Effector memory CD4-positive, alpha-beta T cell (primary cell): ENCODE data around the gene HYDIN.

Experiments used
- DNase-seq, 3 donors: peaks; one replicate each; pipeline ENCODE4 v3.0.0-alpha.2; 2020
- H3K27ac ChIP-seq: 2 replicates; pipeline ENCODE4 v1.7.0; 2013; ENCODE audit warnings: mild to moderate bottlenecking, low read length, moderate library complexity; ENCODE audit not compliant: insufficient read depth, poor library complexity, severe bottlenecking
- H3K27me3 ChIP-seq: replicated peaks from 2 replicates; pipeline ENCODE4 v1.7.0; 2013; ENCODE audit warnings: mild to moderate bottlenecking, low read length; ENCODE audit not compliant: insufficient read depth, control insufficient read depth, poor library complexity, severe bottlenecking
- H3K36me3 ChIP-seq: 2 replicates; pipeline ENCODE4 v1.7.0; 2013; ENCODE audit warnings: mild to moderate bottlenecking, low read length, moderate library complexity; ENCODE audit not compliant: control insufficient read depth, insufficient read depth
- H3K4me1 ChIP-seq: 2 replicates; pipeline ENCODE4 v1.7.0; 2013; ENCODE audit warnings: low read length, mild to moderate bottlenecking; ENCODE audit not compliant: control insufficient read depth, insufficient read depth, poor library complexity, severe bottlenecking
- H3K4me3 ChIP-seq: 2 replicates; pipeline ENCODE4 v1.7.0; 2013; ENCODE audit warnings: low read length, low read depth, mild to moderate bottlenecking; ENCODE audit not compliant: insufficient read depth, poor library complexity, severe bottlenecking
- H3K9me3 ChIP-seq: 2 replicates; pipeline ENCODE4 v1.7.0; 2013; ENCODE audit warnings: mild to moderate bottlenecking, low read length, moderate library complexity; ENCODE audit not compliant: control insufficient read depth

The HYDIN gene

DNA sequence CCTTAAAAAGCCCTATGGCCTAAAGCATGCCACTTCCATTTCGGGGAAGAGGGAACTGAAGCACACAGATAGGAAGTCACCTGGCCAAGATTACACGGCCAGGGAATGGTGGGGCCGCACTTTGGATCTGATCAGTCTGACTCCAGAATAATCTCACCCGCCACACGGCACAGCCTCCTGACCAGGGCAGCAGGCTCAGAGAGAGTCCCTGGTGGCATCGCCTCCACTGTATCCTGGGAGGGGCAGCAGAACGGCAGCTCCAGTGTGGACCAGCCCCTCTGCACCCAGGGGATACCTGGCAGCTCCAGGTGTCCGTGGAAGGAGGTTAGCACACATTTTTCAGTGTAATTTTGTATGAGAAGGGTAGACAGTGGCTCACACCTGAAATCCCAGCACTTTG lies 465.0 kb downstream of the HYDIN start:
- Histone ChIP-seq H3K36me3 (peaks cover 44% of the 10 kb centered on the region), H3K27me3 (no peaks in the 10 kb centered on the region), H3K4me3 (no peak overlapping the region), H3K4me1 (no peaks in the 10 kb centered on the region), H3K9me3 (no peaks in the 10 kb centered on the region), H3K27ac (no peak overlapping the region)
- no peak for DNase-seq

DNA sequence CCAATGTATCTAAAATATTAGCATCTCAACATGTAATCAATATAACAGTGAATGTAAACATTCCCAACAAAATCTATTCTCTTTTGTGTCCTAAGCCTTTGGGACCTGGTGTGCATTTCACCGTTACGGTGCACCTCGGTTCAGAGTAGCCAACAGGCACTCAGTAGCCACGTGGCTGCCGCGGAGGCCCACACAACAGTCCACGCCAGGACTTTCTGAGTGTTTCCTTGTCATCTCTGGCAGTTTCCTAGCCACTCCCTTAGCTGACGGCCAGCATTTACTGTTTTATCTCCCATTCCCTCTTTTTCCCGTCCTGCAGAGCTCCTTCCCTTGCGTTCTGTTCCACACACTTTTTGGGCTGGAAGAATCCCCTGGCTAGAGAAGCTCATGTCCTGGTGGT lies 465.9 kb downstream of the HYDIN start:
- H3K27ac ChIP-seq: no peak overlapping the region
- DNase-seq: no peak
- H3K27me3 ChIP-seq: no peaks in the 10 kb centered on the region
- H3K9me3 ChIP-seq: no peaks in the 10 kb centered on the region
- no peaks in the 10 kb centered on the region for H3K4me1 ChIP-seq
- H3K36me3 ChIP-seq: peaks cover 43% of the 10 kb centered on the region
- H3K4me3 ChIP-seq: no peak overlapping the region

DNA sequence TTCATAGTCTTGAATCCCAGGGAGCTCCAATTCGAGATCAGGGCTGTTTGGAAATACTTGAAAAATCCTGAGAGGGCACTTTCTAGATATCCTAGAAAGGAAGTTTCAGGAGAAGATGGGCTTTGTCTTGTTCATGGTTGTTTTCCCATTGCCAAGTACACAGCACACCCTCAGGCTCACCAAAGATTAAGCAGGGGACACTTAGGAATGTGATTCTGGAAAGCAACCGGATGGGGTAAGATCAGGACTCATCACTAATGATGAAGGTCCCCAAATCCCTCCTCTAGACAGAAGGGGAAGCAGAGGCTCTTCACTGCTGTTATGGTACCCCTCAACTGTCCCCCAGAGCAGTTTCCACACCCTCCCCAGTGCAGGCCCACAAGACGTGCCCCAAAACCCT lies 470.3 kb downstream of the HYDIN start:
- H3K4me1 ChIP-seq: no peaks in the 10 kb centered on the region
- no peak overlapping the region for H3K4me3 ChIP-seq
- H3K27me3 ChIP-seq: no peaks in the 10 kb centered on the region
- no peak for DNase-seq
- no peaks in the 10 kb centered on the region for H3K9me3 ChIP-seq
- peaks cover 58% of the 10 kb centered on the region for H3K36me3 ChIP-seq
- no peak overlapping the region for H3K27ac ChIP-seq

DNA sequence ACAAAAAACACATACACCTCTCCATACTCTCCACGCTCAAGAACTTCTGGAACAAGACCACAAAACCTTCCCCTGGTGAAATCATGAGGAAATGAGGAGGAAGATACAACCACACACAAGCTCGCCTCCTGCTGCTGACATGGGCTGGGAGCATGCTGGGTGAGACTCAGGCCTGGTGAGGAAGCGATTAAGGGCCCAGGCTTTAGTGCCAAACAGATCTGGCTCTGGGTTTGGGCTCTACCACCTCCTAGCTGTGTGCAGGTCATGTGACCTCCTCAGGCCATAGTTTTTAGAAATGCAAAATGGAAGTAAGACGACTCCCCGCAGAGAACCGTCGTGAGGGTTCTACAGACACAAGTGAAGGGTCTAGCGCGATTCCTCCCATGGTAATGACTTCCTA lies 470.9 kb downstream of the HYDIN start:
- Histone ChIP-seq H3K4me1 (no peaks in the 10 kb centered on the region), H3K36me3 (peaks cover 62% of the 10 kb centered on the region), H3K27ac (no peak overlapping the region), H3K9me3 (no peaks in the 10 kb centered on the region), H3K4me3 (no peak overlapping the region), H3K27me3 (no peaks in the 10 kb centered on the region)
- no peak for DNase-seq

DNA sequence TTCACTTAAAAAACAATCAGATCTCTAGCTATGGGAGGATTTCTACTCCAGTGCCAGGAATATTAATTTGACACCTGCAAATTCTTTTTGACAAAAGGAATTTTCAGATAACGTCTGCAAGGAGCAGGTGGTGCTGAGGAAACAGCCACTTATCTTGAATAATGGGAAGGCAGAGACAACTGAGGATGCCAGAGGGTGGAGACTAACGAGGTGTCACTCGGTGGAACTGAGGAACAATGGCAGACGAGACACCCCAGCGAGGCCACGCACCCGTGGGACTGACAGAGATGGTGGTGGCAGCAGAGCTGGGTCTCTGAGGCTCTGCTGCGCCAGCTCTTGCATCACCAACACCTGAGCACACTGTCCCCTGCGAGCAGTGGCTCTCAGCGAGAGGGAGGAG lies 471.7 kb downstream of the HYDIN start:
- Histone ChIP-seq H3K4me3 (no peak overlapping the region), H3K27ac (no peak overlapping the region), H3K27me3 (no peaks in the 10 kb centered on the region), H3K9me3 (no peaks in the 10 kb centered on the region), H3K36me3 (peaks cover 70% of the 10 kb centered on the region), H3K4me1 (no peaks in the 10 kb centered on the region)
- no peak for DNase-seq
